HEK293 (cell line): ENCODE results near the gene BAG2.

Experiments
- GFI1B ChIP-seq: fragments of 450-650 bp; formaldehyde crosslinking; IDR thresholded peaks from 2 replicates; pipeline ENCODE4 v1.5.1; 2016; ENCODE audit warnings: missing biosample characterization, missing genetic modification characterization
- GLI4 ChIP-seq: fragments of 450-650 bp; formaldehyde crosslinking; IDR thresholded peaks from 2 replicates; pipeline ENCODE4 v1.5.1; 2016; ENCODE audit warnings: missing biosample characterization, missing genetic modification characterization
- GLIS1 ChIP-seq: fragments of 450-650 bp; formaldehyde crosslinking; IDR thresholded peaks from 2 replicates; pipeline ENCODE4 v1.5.1; 2016; ENCODE audit warnings: missing biosample characterization, missing genetic modification characterization
- GLIS2 ChIP-seq: fragments of 450-650 bp; formaldehyde crosslinking; IDR thresholded peaks from 2 replicates; pipeline ENCODE4 v1.5.1; 2016; ENCODE audit warnings: missing biosample characterization, missing genetic modification characterization
- KLF7 ChIP-seq: fragments of 450-650 bp; formaldehyde crosslinking; IDR thresholded peaks from 2 replicates; pipeline ENCODE4 v1.5.1; 2016; ENCODE audit warnings: missing biosample characterization, missing genetic modification characterization, borderline replicate concordance
- KLF9 ChIP-seq: fragments of 450-650 bp; formaldehyde crosslinking; IDR thresholded peaks from 2 replicates; pipeline ENCODE4 v1.5.1; 2016; ENCODE audit warnings: missing biosample characterization, missing genetic modification characterization, low read depth
- OVOL3 ChIP-seq: fragments of 450-650 bp; formaldehyde crosslinking; IDR thresholded peaks from 2 replicates; pipeline ENCODE4 v1.5.1; 2016; ENCODE audit warnings: missing biosample characterization, missing genetic modification characterization
- SP7 ChIP-seq: fragments of 450-650 bp; formaldehyde crosslinking; IDR thresholded peaks from 2 replicates; pipeline ENCODE4 v1.5.1; 2016; ENCODE audit warnings: missing biosample characterization, missing genetic modification characterization
- ZBTB17 ChIP-seq: fragments of 450-650 bp; formaldehyde crosslinking; IDR thresholded peaks from 2 replicates; pipeline ENCODE4 v1.5.1; 2016; ENCODE audit warnings: missing biosample characterization, missing genetic modification characterization
- ZBTB20 ChIP-seq: fragments of 450-650 bp; formaldehyde crosslinking; IDR thresholded peaks from 2 replicates; pipeline ENCODE4 v1.5.1; 2016; ENCODE audit warnings: missing biosample characterization, missing genetic modification characterization
- ZBTB21 ChIP-seq: fragments of 450-650 bp; formaldehyde crosslinking; IDR thresholded peaks from 2 replicates; pipeline ENCODE4 v1.5.1; 2017; ENCODE audit warnings: missing biosample characterization, missing genetic modification characterization
- ZFP69B ChIP-seq: fragments of 450-650 bp; formaldehyde crosslinking; IDR thresholded peaks from 2 replicates; pipeline ENCODE4 v1.5.1; 2016; ENCODE audit warnings: missing biosample characterization, missing genetic modification characterization
- ZIC2 ChIP-seq: fragments of 450-650 bp; formaldehyde crosslinking; IDR thresholded peaks from 2 replicates; pipeline ENCODE4 v1.5.1; 2016; ENCODE audit warnings: missing biosample characterization, missing genetic modification characterization
- ZNF121 ChIP-seq: fragments of 450-650 bp; formaldehyde crosslinking; IDR thresholded peaks from 2 replicates; pipeline ENCODE4 v1.5.1; 2016; ENCODE audit warnings: missing biosample characterization, missing genetic modification characterization
- ZNF138 ChIP-seq: fragments of 450-650 bp; formaldehyde crosslinking; IDR thresholded peaks from 2 replicates; pipeline ENCODE4 v1.5.1; 2016; ENCODE audit warnings: missing biosample characterization, missing genetic modification characterization, borderline replicate concordance
- ZNF169 ChIP-seq: fragments of 450-650 bp; formaldehyde crosslinking; IDR thresholded peaks from 2 replicates; pipeline ENCODE4 v1.5.1; 2016; ENCODE audit warnings: missing biosample characterization, missing genetic modification characterization
- ZNF184 ChIP-seq: fragments of 450-650 bp; IDR thresholded peaks from 2 replicates; pipeline ENCODE4 v1.5.1; 2018; ENCODE audit warnings: missing biosample characterization, mild to moderate bottlenecking, missing genetic modification characterization
- ZNF266 ChIP-seq: fragments of 450-650 bp; formaldehyde crosslinking; IDR thresholded peaks from 2 replicates; pipeline ENCODE4 v1.5.1; 2016; ENCODE audit warnings: missing biosample characterization, missing genetic modification characterization, low read depth
- ZNF302 ChIP-seq: fragments of 450-650 bp; formaldehyde crosslinking; IDR thresholded peaks from 2 replicates; pipeline ENCODE4 v1.5.1; 2016; ENCODE audit warnings: missing biosample characterization, missing genetic modification characterization, low read depth
- ZNF350 ChIP-seq: fragments of 450-650 bp; formaldehyde crosslinking; IDR thresholded peaks from 2 replicates; pipeline ENCODE4 v1.5.0; 2017; ENCODE audit warnings: missing biosample characterization, mild to moderate bottlenecking, missing genetic modification characterization
- ZNF391 ChIP-seq: fragments of 450-650 bp; formaldehyde crosslinking; IDR thresholded peaks from 2 replicates; pipeline ENCODE4 v1.5.1; 2016; ENCODE audit warnings: low read depth, missing biosample characterization, missing genetic modification characterization, borderline replicate concordance
- ZNF394 ChIP-seq: fragments of 450-650 bp; formaldehyde crosslinking; IDR thresholded peaks from 2 replicates; pipeline ENCODE4 v1.5.1; 2016; ENCODE audit warnings: missing biosample characterization, missing genetic modification characterization, mild to moderate bottlenecking, moderate library complexity, borderline replicate concordance
- ZNF600 ChIP-seq: fragments of 450-650 bp; formaldehyde crosslinking; IDR thresholded peaks from 2 replicates; pipeline ENCODE4 v1.5.1; 2016; ENCODE audit warnings: missing biosample characterization, missing genetic modification characterization
- ZNF677 ChIP-seq: fragments of 450-650 bp; IDR thresholded peaks from 2 replicates; pipeline ENCODE4 v1.5.0; 2018; ENCODE audit warnings: missing biosample characterization, mild to moderate bottlenecking, missing genetic modification characterization, moderate library complexity
- ZNF785 ChIP-seq: fragments of 450-650 bp; formaldehyde crosslinking; IDR thresholded peaks from 2 replicates; pipeline ENCODE4 v1.5.1; 2016; ENCODE audit warnings: missing biosample characterization, missing genetic modification characterization
- TF ChIP-seq, protein P1 (sequence below): fragments of 450-650 bp; formaldehyde crosslinking; IDR thresholded peaks from 2 replicates; pipeline ENCODE4 v1.5.1; 2016; ENCODE audit warnings: missing biosample characterization, missing genetic modification characterization
- TF ChIP-seq, protein P2 (sequence below): fragments of 450-650 bp; IDR thresholded peaks from 2 replicates; pipeline ENCODE4 v1.5.1; 2018; ENCODE audit warnings: missing biosample characterization, mild to moderate bottlenecking, missing genetic modification characterization
- TF ChIP-seq, protein P3 (sequence below): fragments of 450-650 bp; formaldehyde crosslinking; IDR thresholded peaks from 2 replicates; pipeline ENCODE4 v1.5.1; 2016; ENCODE audit warnings: missing biosample characterization, missing genetic modification characterization
- TF ChIP-seq, protein P4 (sequence below): fragments of 450-650 bp; formaldehyde crosslinking; IDR thresholded peaks from 2 replicates; pipeline ENCODE4 v1.5.1; 2016; ENCODE audit warnings: missing biosample characterization, missing genetic modification characterization
- TF ChIP-seq, protein P5 (sequence below): fragments of 450-650 bp; formaldehyde crosslinking; IDR thresholded peaks from 2 replicates; pipeline ENCODE4 v1.5.1; 2017; ENCODE audit warnings: missing biosample characterization, missing genetic modification characterization

The BAG2 gene

DNA sequence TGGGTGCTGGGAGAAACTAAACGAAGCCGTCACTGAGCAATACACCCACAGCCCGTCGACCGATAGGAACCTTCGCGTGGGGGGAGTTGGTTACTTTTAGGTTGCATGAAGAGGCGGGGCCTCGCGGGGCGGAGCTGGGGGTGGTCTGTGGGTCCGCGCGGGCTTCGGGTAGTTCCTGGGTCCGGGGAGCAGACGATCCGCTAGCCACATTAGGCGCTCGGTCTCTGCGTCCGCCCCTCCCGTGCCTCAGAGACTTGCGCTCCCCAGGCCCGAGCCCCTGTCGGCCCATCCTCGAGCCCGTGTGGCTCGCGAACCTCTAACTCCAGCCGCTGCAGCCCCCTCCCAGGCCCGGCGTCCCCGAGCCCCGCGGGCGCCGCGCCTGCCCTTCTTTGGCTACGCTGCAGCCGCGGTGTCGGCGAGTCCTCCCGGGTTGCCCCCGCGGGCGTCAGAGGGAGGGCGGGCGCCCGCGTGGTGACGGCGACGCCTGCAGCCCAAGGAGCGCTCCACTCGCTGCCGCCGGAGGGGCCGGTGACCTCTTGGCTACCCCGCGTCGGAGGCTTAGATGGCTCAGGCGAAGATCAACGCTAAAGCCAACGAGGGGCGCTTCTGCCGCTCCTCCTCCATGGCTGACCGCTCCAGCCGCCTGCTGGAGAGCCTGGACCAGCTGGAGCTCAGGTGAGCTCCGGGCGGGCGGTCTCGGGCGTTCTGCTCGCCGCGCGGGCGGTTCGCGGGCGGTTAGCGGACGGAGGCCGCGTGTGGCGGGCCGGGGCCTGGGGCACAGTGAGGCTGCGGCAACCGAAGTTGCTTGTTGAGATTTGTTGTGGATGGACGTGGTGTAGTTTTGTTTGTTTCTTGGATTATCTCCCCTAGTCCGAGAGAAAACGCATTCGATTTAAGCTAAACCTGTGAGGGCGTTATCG lies at the start of gene BAG2 (continued):
- 0 out of 2 replicates have a peak, but pooled peaks have one; percentile 28 for TF ChIP-seq GLI4
- TF ChIP-seq, protein P1, sequence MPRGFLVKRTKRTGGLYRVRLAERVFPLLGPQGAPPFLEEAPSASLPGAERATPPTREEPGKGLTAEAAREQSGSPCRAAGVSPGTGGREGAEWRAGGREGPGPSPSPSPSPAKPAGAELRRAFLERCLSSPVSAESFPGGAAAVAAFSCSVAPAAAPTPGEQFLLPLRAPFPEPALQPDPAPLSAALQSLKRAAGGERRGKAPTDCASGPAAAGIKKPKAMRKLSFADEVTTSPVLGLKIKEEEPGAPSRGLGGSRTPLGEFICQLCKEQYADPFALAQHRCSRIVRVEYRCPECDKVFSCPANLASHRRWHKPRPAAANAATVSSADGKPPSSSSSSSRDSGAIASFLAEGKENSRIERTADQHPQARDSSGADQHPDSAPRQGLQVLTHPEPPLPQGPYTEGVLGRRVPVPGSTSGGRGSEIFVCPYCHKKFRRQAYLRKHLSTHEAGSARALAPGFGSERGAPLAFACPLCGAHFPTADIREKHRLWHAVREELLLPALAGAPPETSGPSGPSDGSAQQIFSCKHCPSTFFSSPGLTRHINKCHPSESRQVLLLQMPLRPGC (tag by site-specific recombination) = no peak
- TF ChIP-seq, protein P2, sequence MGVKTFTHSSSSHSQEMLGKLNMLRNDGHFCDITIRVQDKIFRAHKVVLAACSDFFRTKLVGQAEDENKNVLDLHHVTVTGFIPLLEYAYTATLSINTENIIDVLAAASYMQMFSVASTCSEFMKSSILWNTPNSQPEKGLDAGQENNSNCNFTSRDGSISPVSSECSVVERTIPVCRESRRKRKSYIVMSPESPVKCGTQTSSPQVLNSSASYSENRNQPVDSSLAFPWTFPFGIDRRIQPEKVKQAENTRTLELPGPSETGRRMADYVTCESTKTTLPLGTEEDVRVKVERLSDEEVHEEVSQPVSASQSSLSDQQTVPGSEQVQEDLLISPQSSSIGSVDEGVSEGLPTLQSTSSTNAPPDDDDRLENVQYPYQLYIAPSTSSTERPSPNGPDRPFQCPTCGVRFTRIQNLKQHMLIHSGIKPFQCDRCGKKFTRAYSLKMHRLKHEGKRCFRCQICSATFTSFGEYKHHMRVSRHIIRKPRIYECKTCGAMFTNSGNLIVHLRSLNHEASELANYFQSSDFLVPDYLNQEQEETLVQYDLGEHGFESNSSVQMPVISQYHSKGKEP = no peak
- no peak for TF ChIP-seq ZNF350 (tag by site-specific recombination)
- TF ChIP-seq ZNF391 (tag by site-specific recombination) = no peak
- TF ChIP-seq, protein P3, sequence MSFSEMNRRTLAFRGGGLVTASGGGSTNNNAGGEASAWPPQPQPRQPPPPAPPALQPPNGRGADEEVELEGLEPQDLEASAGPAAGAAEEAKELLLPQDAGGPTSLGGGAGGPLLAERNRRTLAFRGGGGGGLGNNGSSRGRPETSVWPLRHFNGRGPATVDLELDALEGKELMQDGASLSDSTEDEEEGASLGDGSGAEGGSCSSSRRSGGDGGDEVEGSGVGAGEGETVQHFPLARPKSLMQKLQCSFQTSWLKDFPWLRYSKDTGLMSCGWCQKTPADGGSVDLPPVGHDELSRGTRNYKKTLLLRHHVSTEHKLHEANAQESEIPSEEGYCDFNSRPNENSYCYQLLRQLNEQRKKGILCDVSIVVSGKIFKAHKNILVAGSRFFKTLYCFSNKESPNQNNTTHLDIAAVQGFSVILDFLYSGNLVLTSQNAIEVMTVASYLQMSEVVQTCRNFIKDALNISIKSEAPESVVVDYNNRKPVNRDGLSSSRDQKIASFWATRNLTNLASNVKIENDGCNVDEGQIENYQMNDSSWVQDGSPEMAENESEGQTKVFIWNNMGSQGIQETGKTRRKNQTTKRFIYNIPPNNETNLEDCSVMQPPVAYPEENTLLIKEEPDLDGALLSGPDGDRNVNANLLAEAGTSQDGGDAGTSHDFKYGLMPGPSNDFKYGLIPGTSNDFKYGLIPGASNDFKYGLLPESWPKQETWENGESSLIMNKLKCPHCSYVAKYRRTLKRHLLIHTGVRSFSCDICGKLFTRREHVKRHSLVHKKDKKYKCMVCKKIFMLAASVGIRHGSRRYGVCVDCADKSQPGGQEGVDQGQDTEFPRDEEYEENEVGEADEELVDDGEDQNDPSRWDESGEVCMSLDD (tag by site-specific recombination) = peak; percentile 76; the same call in 1 of the 2 replicates
- TF ChIP-seq ZNF266 (tag by site-specific recombination) = 0 out of 2 replicates have a peak, but pooled peaks have one; percentile 4
- TF ChIP-seq ZBTB20 = peak; percentile 96
- TF ChIP-seq, protein P4, sequence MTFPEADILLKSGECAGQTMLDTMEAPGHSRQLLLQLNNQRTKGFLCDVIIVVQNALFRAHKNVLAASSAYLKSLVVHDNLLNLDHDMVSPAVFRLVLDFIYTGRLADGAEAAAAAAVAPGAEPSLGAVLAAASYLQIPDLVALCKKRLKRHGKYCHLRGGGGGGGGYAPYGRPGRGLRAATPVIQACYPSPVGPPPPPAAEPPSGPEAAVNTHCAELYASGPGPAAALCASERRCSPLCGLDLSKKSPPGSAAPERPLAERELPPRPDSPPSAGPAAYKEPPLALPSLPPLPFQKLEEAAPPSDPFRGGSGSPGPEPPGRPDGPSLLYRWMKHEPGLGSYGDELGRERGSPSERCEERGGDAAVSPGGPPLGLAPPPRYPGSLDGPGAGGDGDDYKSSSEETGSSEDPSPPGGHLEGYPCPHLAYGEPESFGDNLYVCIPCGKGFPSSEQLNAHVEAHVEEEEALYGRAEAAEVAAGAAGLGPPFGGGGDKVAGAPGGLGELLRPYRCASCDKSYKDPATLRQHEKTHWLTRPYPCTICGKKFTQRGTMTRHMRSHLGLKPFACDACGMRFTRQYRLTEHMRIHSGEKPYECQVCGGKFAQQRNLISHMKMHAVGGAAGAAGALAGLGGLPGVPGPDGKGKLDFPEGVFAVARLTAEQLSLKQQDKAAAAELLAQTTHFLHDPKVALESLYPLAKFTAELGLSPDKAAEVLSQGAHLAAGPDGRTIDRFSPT (tag by site-specific recombination) = peak; percentile 57; the same call in 1 of the 2 replicates
- no peak for TF ChIP-seq ZNF169 (tag by site-specific recombination)
- TF ChIP-seq, protein P5, sequence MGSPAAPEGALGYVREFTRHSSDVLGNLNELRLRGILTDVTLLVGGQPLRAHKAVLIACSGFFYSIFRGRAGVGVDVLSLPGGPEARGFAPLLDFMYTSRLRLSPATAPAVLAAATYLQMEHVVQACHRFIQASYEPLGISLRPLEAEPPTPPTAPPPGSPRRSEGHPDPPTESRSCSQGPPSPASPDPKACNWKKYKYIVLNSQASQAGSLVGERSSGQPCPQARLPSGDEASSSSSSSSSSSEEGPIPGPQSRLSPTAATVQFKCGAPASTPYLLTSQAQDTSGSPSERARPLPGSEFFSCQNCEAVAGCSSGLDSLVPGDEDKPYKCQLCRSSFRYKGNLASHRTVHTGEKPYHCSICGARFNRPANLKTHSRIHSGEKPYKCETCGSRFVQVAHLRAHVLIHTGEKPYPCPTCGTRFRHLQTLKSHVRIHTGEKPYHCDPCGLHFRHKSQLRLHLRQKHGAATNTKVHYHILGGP (tag by site-specific recombination) = no peak
- peak; percentile 69 for TF ChIP-seq ZFP69B (tag by site-specific recombination)
- TF ChIP-seq ZNF677 = no peak
- peak; percentile 23; the same call in 1 of the 2 replicates for TF ChIP-seq KLF7 (tag by site-specific recombination)
- TF ChIP-seq ZNF121 (tag by site-specific recombination) = 0 out of 2 replicates have a peak, but pooled peaks have one; percentile 17
- peak; percentile 40; the same call in 1 of the 2 replicates for TF ChIP-seq ZNF785
- peak; percentile 64 for TF ChIP-seq SP7 (tag by site-specific recombination)
- peak; percentile 33; the same call in 1 of the 2 replicates for TF ChIP-seq ZNF394 (tag by site-specific recombination)
- TF ChIP-seq ZBTB21 (tag by site-specific recombination) = 0 out of 2 replicates have a peak, but pooled peaks have one; percentile 23
- peak; percentile 63 for TF ChIP-seq ZIC2 (tag by site-specific recombination)
- no peak for TF ChIP-seq OVOL3
- TF ChIP-seq ZNF138 (tag by site-specific recombination) = no peak
- peak; percentile 79 for TF ChIP-seq ZBTB17
- no peak for TF ChIP-seq ZNF302 (tag by site-specific recombination)
- TF ChIP-seq GLIS1 (tag by site-specific recombination) = peak; percentile 71
- no peak for TF ChIP-seq ZNF184 (tag by site-specific recombination)
- peak; percentile 93 for TF ChIP-seq GLIS2 (tag by site-specific recombination)
- peak; percentile 39 for TF ChIP-seq ZNF600 (tag by site-specific recombination)
- TF ChIP-seq GFI1B (tag by site-specific recombination) = peak; percentile 10; the same call in 1 of the 2 replicates
- TF ChIP-seq KLF9 (tag by site-specific recombination) = peak; percentile 46
